HCT116 (cell line): ENCODE measurements around the gene THSD7B. TPM values are rescaled to one million over a fixed set of nuclear protein-coding genes. Genes with fewer than 3 reads are reported as not detected.

ENCODE experiments used
- ATAC-seq: fragments of 200-7000 bp; cut with Tn5 transposase; 2 replicates; pipeline ENCODE4 v1.9.1; 2020; ENCODE audit warnings: mild to moderate bottlenecking, moderate library complexity
- BruUV-seq: library from RNA; stranded (reverse); fragments of 400-500 nt; replicated peaks from 2 replicates; lab custom pipeline; 2021; lab: Mats Ljungman, UMichigan
- CTCF ChIA-PET: fragments of 300-600 bp; sonication (Branson Sonifier 250); formaldehyde crosslinking; loops from one replicate; lab custom pipeline; 2021; ENCODE audit warnings: antibody characterized with exemption; lab: Charles Lee
- POLR2A ChIA-PET: fragments of 300-600, 350-600 bp; sonication (Branson Sonifier 250); formaldehyde crosslinking; loops from one replicate; lab custom pipeline; 2021; ENCODE audit warnings: antibody characterized with exemption; lab: Charles Lee
- RAD21 ChIA-PET, 2 experiments: fragments of 300-600 bp; sonication (Branson Sonifier 250); formaldehyde crosslinking; loops; one replicate each; lab custom pipeline; 2023; ENCODE audit warnings: low total read pairs in 2 of 2; ENCODE audit not compliant: uncharacterized antibody in 2 of 2, unreplicated experiment in 2 of 2, low non-redundant PET in 1 of 2; lab: Charles Lee
- DNase-seq: peaks from one replicate; pipeline ENCODE4 v3.0.0-alpha.2; 2010; ENCODE audit warnings: low read depth, low spot score
- H2AFZ ChIP-seq: fragments of 200-600 bp; shearing (Covaris generic), sonication (generic); 2 replicates; pipeline ENCODE4 v1.6.1; 2017; ENCODE audit warnings: low read depth, mixed run types, mixed read lengths, antibody characterized with exemption, low read length; ENCODE audit not compliant: poor library complexity, severe bottlenecking
- H3K27ac ChIP-seq: 2 replicates; pipeline ENCODE4 v1.5.1; 2012; ENCODE audit warnings: low read depth, low read length
- H3K27me3 ChIP-seq: fragments of 200-600 bp; sonication (generic); 2 replicates; pipeline ENCODE4 v1.6.1; 2016; ENCODE audit warnings: mixed run types, low read length, mixed read lengths; ENCODE audit not compliant: insufficient read depth
- H3K36me3 ChIP-seq, 2 experiments: fragments of 200-500 bp in 1 of 2; fragments of 200-600 bp in 1 of 2; sonication (Bioruptor generic) in 1 of 2; sonication (generic) in 1 of 2; 2 replicates each; pipeline versions ENCODE4 v1.5.1 to v1.6.1; 2014 to 2016; ENCODE audit warnings: low read length in 2 of 2, inconsistent platforms in 1 of 2, mixed read lengths in 1 of 2, mixed run types in 1 of 2; ENCODE audit not compliant: insufficient read depth in 2 of 2, control insufficient read depth in 1 of 2
- H3K4me1 ChIP-seq, 2 experiments: fragments of 200-600 bp in 1 of 2; sonication (generic) in 1 of 2; 2 replicates each; pipeline versions ENCODE4 v1.5.1 to v1.6.1; 2012 to 2017; ENCODE audit warnings: low read length in 2 of 2, inconsistent platforms in 1 of 2, mild to moderate bottlenecking in 1 of 2, mixed read lengths in 1 of 2, mixed run types in 1 of 2, moderate library complexity in 1 of 2; ENCODE audit not compliant: insufficient read depth in 2 of 2, control insufficient read depth in 1 of 2
- H3K4me2 ChIP-seq: fragments of 200-600 bp; sonication (generic); 2 replicates; pipeline ENCODE4 v1.6.1; 2017; ENCODE audit warnings: mixed run types, low read length, mixed read lengths
- H3K4me3 ChIP-seq, 2 experiments: fragments of 200-600 bp in 1 of 2; sonication (generic) in 1 of 2; replicated peaks in 1 of 2; 2 replicates each; pipeline ENCODE4 v1.5.1; 2011 to 2016; ENCODE audit warnings: low read length in 2 of 2, control low read depth in 1 of 2, low read depth in 1 of 2, mild to moderate bottlenecking in 1 of 2, mixed read lengths in 1 of 2, mixed run types in 1 of 2
- H3K79me2 ChIP-seq: fragments of 200-600 bp; sonication (generic); 2 replicates; pipeline ENCODE4 v1.6.1; 2017; ENCODE audit warnings: mild to moderate bottlenecking, mixed run types, low read length, moderate library complexity, mixed read lengths; ENCODE audit not compliant: insufficient read depth
- H3K9ac ChIP-seq: fragments of 200-600 bp; sonication (generic); 2 replicates; pipeline ENCODE4 v1.6.1; 2016; ENCODE audit warnings: low read length, mixed read lengths
- H3K9me2 ChIP-seq: fragments of 200-600 bp; sonication (generic), shearing (Covaris generic); 2 replicates; pipeline ENCODE4 v1.6.1; 2017; ENCODE audit warnings: mixed run types, mild to moderate bottlenecking, moderate library complexity; ENCODE audit not compliant: insufficient read depth
- H3K9me3 ChIP-seq, 2 experiments: fragments of 200-500 bp in 1 of 2; fragments of 200-600 bp in 1 of 2; sonication (Bioruptor generic) in 1 of 2; sonication (generic) in 1 of 2; 2 replicates each; pipeline ENCODE4 v1.6.1; 2014 to 2017; ENCODE audit warnings: low read length in 2 of 2, mixed read lengths in 2 of 2, inconsistent platforms in 1 of 2, low read depth in 1 of 2, mild to moderate bottlenecking in 1 of 2, mixed run types in 1 of 2, moderate library complexity in 1 of 2; ENCODE audit not compliant: control insufficient read depth in 1 of 2, insufficient read depth in 1 of 2
- H4K20me1 ChIP-seq: fragments of 200-600 bp; sonication (generic), shearing (Covaris generic); 2 replicates; pipeline ENCODE4 v1.6.1; 2017; ENCODE audit warnings: mixed run types, mild to moderate bottlenecking, moderate library complexity; ENCODE audit not compliant: insufficient read depth
- CEBPB ChIP-seq: IDR thresholded peaks from 2 replicates; pipeline ENCODE4 v1.6.1; 2012; ENCODE audit warnings: low read depth
- CTCF ChIP-seq, 3 experiments: fragments of 200-600 bp in 1 of 3; sonication (generic) in 1 of 3; IDR thresholded peaks in 2 of 3; conservative IDR thresholded peaks in 1 of 3; 2 replicates each; pipeline ENCODE4 v1.5.1; 2012 to 2017; ENCODE audit warnings: low read depth in 2 of 3, low read length in 2 of 3, antibody characterized with exemption in 1 of 3, borderline replicate concordance in 1 of 3, control low read depth in 1 of 3, mild to moderate bottlenecking in 1 of 3, mixed read lengths in 1 of 3, mixed run types in 1 of 3, moderate library complexity in 1 of 3; ENCODE audit not compliant: insufficient read depth in 1 of 3
- EGR1 ChIP-seq: IDR thresholded peaks from 2 replicates; pipeline ENCODE4 v1.6.1; 2012; ENCODE audit warnings: low read depth
- ELF1 ChIP-seq: IDR thresholded peaks from 2 replicates; pipeline ENCODE4 v1.6.1; 2012; ENCODE audit warnings: low read depth, borderline replicate concordance
- EZH2phosphoT487 ChIP-seq: fragments of 200-600 bp; IDR thresholded peaks from 2 replicates; pipeline ENCODE4 v1.6.1; 2018; ENCODE audit warnings: antibody characterized with exemption, borderline replicate concordance
- FOSL1 ChIP-seq: IDR thresholded peaks from 2 replicates; pipeline ENCODE4 v1.6.1; 2012; ENCODE audit warnings: low read depth
- JUND ChIP-seq: IDR thresholded peaks from 2 replicates; pipeline ENCODE4 v1.6.1; 2012
- POLR2A ChIP-seq: IDR thresholded peaks from 2 replicates; pipeline ENCODE4 v1.7.0; 2011; ENCODE audit warnings: borderline replicate concordance; ENCODE audit not compliant: insufficient read depth, insufficient read length; ENCODE audit errors: extremely low read depth
- POLR2AphosphoS5 ChIP-seq: IDR thresholded peaks from 2 replicates; pipeline ENCODE4 v1.6.1; 2011; ENCODE audit warnings: mild to moderate bottlenecking, low read depth, low read length, moderate library complexity
- RAD21 ChIP-seq: IDR thresholded peaks from 2 replicates; pipeline ENCODE4 v1.6.1; 2012; ENCODE audit warnings: low read depth, mild to moderate bottlenecking
- SP1 ChIP-seq: IDR thresholded peaks from 2 replicates; pipeline ENCODE4 v1.6.1; 2012; ENCODE audit warnings: low read depth
- SRF ChIP-seq: IDR thresholded peaks from 2 replicates; pipeline ENCODE4 v1.6.1; 2012; ENCODE audit warnings: low read depth
- TCF7L2 ChIP-seq: IDR thresholded peaks from 2 replicates; pipeline ENCODE4 v1.7.0; 2011; ENCODE audit warnings: borderline replicate concordance, inconsistent platforms; ENCODE audit not compliant: insufficient read depth, insufficient read length; ENCODE audit errors: extremely low read depth
- YY1 ChIP-seq: IDR thresholded peaks from 2 replicates; pipeline ENCODE4 v1.6.1; 2011; ENCODE audit warnings: low read length, low read depth, moderate library complexity, mild to moderate bottlenecking; ENCODE audit not compliant: insufficient replicate concordance; ENCODE audit errors: extremely low read depth
- ZFX ChIP-seq: fragments of 450-650 bp; IDR thresholded peaks from 2 replicates; pipeline ENCODE4 v1.6.1; 2017
- ZNF274 ChIP-seq: fragments of 200-500 bp; sonication (Bioruptor generic); IDR thresholded peaks from 2 replicates; pipeline ENCODE4 v1.6.1; 2014; ENCODE audit warnings: mild to moderate bottlenecking, low read depth, low read length, inconsistent platforms
- intact Hi-C: fragments of 100-400 bp; cut with micrococcal nuclease; formaldehyde crosslinking; loops from 2 replicates; pipeline ENCODE4 v1.10.0; 2022
- total RNA-seq: library from RNA; stranded (reverse); gene quantifications from one replicate; pipeline ENCODE4 v1.2.1, GENCODE V29; 2021; ENCODE audit not compliant: unreplicated experiment

Gene THSD7B
- total RNA-seq, 1 experiment from 2014 or later: not detected

DNA sequence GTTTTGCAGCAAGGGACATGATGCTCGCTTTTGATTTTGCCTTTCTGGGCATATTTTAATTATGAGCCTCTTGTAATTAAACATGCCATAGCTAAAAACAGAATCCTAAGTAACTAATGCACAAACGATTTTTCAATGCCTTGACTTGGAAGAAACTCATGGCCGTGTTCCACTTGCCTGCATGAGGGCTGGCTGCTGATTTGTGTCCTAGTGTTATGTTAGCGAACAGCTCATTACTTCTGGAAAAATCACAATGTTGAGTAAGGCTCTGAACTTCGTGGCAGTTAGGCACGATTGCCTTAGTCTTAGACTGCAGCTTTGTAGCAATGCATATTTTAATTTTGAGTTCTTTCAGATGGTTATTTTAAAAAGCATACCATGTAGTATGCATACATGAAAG, 4.5 kb downstream of the THSD7B start:
- H3K9ac ChIP-seq: no peak overlapping the region
- intact Hi-C loops: no loop called here
- H2AFZ ChIP-seq: no peak overlapping the region
- H3K9me3 ChIP-seq: no peaks in the 10 kb centered on the region; a peak in 1 of 4 replicates
- TF ChIP-seq CTCF (IDR thresholded peaks at IDR 0.05 in 2 of 3, conservative IDR thresholded peaks at IDR 0.05 in 1 of 3; ENCODE audit: borderline replicate concordance in 1 of 3, insufficient read depth in 1 of 3, low read depth in 2 of 3, low read length in 2 of 3) (no peak), TCF7L2 (no peak), ELF1 (no peak), ZFX (no peak), FOSL1 (no peak), RAD21 (no peak), EZH2phosphoT487 (no peak), POLR2A (no peak), POLR2AphosphoS5 (no peak), SP1 (no peak), JUND (no peak), CEBPB (no peak), EGR1 (no peak), SRF (no peak), ZNF274 (no peak), YY1 (no peak)
- no peaks in the 10 kb centered on the region for H3K36me3 ChIP-seq
- H3K4me2 ChIP-seq: no peak overlapping the region
- no TSS peak for BruUV-seq
- no peak overlapping the region for H3K4me3 ChIP-seq
- no peaks in the 10 kb centered on the region for H3K79me2 ChIP-seq
- no peak overlapping the region for H3K27ac ChIP-seq
- ChIA-PET CTCF (no interaction called here), RAD21 (no interaction called here), POLR2A (no interaction called here)
- no peaks in the 10 kb centered on the region for H4K20me1 ChIP-seq
- DNase-seq (no peak), ATAC-seq (no peak)
- no peaks in the 10 kb centered on the region for H3K4me1 ChIP-seq
- H3K9me2 ChIP-seq: no peaks in the 10 kb centered on the region
- no peaks in the 10 kb centered on the region for H3K27me3 ChIP-seq
